HG03460 (cell line): ENCODE results near the gene DUXA.
"Not testable (repeated sequence)": the region's sequence is repeated elsewhere in the genome, so short reads cannot be mapped to it uniquely, and the experiment has no call there.

Experiments used
- ATAC-seq: cut with Tn5 transposase; IDR thresholded peaks from one replicate; pipeline ENCODE4 v1.9.1; 2021; ENCODE audit not compliant: unreplicated experiment

DUXA gene

DNA sequence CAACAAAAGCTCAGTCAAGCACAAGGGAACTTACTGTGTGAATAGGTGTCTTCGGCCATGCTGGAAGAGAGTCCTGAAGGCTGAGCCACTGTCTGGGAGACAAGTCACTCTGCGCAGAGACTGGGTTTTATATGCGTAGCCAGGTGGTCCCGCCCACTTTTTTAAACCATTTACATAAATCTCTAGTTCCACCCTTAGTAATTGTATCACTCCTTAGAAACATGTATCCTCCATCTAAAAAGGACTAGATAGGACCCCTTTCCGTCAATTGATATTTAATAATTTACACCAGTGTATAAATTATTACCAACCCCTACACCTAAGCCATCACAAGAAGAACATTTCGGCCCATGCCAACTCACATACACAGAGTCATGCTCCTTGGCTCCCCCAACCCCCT lies at the start of gene DUXA:
TSS of gene DUXA (minus strand) at position 101 of the 400 bp plus-strand sequence. CDS start at position 59, 42 bp downstream.
- no peak for ATAC-seq

DNA sequence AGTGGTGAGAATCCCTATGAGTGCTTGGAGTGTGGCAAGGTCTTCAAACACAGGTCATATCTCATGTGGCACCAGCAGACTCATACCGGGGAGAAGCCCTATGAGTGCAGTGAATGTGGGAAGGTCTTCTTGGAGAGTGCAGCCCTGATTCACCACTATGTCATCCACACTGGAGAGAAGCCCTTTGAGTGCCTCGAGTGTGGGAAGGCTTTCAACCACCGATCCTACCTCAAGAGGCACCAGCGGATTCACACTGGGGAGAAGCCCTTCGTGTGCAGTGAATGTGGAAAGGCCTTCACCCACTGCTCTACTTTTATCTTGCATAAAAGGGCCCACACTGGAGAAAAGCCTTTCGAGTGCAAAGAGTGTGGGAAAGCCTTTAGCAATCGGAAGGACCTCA lies 44.8 kb upstream of the DUXA start:
- no peak for ATAC-seq

- no peak for ATAC-seq
Observed at GRCh38 chr19:57210381-57210780, 43.1 kb upstream of the DUXA start.

DNA sequence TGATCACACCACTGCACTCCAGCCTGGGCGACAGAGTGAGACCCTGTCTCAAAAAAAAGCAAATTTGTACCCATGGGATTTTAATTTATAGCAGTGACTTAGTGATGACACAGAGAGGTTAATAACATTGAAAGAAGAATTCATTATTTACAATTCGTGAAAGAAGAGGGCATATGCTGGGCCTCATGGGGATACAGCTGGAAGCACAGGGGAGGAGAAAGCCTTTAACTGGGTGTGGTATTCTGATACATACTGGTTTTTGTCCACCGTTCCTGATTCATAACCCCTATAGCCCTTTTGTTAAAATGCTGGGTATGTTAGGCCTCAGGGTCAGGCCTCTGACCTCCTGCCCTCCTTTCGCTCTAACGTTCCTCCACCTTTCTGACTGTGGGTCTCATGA lies 34.9 kb upstream of the DUXA start:
- no peak for ATAC-seq

- ATAC-seq: not testable (repeated sequence)
Observed at GRCh38 chr19:57197874-57198273, 30.6 kb upstream of the DUXA start.

DNA sequence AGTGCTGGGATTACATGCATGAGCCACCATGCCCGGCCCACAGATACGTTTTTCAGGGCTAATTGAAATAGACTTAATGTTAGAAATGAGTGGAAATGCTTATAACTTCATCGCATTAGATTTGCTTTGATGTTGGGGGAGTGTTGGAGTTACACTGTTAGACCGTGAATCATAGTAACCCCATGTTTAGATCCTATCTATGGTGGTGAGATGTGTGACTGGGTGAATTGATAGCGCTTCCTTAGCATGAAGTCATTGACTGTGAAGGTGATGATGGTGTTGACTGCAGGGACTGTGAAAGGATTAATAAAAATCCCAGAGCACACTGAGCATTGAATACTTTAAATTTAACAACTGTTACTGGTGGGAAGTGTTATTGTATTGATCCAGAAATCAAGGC lies 25.7 kb upstream of the DUXA start:
- ATAC-seq: no peak

DNA sequence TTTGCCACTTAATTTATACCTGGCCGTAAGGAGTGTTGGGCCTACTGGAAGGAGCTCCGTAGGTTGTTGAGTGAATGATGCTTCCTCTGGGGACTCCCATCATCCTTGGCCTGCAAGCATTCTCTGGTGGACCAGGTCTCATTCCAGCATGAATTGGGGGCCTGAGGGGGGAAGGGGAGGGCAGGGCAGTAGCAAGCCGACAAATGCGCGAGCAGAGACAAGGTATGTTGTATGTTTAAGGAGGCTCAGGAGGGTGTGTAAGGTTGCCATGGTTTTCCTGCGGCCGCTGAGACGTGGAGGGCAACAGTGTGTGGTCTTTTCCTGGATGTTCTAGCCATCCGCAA lies 24.8 kb upstream of the DUXA start:
- no peak for ATAC-seq

GRCh38 chr19:57191141-57192076 lies 24.1 kb upstream of the DUXA start, which contains the start of gene ZNF264:
Gene ZNF264, plus strand, starts transcription at chr19:57191500. Its CDS starts 414 bp downstream, at chr19:57191914.
- ATAC-seq: peak; percentile 97

DNA sequence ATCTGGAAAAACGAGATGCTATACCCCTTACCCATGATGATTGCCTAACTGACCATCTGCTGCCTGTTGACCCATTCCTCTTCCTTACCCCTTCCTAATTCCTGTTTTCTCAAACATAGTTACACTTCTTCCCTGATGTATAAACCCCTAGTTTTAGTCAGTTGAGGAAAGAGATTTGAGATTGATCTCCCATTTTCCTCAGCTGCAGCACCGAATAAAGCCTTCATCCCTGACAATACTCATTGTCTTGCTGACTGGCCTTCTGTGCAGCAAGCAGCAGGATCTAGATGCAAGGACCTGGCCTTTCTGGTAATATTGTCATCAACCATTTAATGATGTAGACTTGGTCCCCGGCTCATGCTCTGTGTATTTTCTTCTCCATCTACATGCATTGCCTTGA lies 23.0 kb upstream of the DUXA start:
- no peak for ATAC-seq

GRCh38 chr19:57171551-57172081 lies 4.3 kb upstream of the DUXA start:
- ATAC-seq: no peak

- ATAC-seq: no peak
Observed at GRCh38 chr19:57165846-57166245, 1.4 kb downstream of the DUXA start.

- no peak for ATAC-seq
Observed at GRCh38 chr19:57161985-57162539, 5.2 kb downstream of the DUXA start.

GRCh38 chr19:57152921-57153320 lies 14.4 kb downstream of the DUXA start:
- ATAC-seq: no peak

DNA sequence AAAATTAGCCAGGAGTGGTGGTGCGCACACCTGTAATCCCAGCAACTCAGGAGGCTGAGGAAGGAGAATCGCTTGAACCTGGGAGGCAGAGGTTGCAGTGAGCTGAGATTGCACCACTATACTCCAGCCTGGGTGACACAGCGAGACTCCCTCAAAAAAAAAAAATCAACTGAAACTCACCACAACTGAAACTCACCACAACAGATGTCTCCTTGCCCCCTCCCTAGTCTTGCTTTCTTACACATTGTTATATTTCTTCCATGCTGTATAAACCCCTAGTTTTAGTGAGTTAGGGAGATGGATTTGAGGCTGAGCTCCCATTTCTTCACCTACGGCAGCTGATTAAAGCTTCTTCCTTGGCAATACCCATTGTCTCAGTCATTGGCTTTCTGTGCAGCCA lies 25.6 kb downstream of the DUXA start:
- ATAC-seq: no peak

DNA sequence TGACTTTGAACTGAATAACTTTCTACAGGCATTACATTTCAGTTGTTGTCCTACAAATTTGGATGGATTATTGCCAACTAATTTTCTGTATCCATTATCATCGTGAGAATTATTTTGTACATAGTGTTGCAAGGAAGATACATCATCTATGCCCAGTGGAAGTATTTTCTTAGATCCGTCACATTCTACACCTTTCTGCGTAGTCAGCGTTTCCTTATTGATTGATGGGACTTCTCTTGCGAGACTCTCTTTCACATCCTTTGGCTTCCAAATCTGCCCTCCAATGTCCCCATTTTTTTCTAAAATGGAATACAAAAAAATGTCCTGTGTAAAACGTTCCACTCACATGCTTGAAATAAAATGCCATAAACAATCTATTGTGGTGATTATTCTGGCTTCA lies 31.5 kb downstream of the DUXA start:
- ATAC-seq: no peak

DNA sequence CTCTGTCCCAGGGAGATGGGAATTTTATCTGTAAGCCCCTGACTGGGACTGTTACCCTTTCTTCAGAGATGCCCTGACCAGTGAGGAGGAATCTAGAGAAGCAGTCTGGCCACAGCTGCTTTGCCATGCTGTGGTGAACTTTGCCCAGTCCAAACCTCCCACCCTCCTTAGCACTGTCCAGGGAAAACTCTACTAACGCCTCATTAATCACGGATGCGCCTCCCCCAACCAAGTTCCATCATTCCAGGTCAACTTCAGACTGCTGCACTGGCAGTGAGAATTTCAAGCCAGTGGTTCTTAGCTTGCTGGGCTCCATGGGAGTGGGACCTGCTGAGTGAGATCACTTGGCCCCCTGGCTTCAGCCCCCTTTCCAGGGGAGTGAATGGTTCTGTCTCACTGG lies 39.9 kb downstream of the DUXA start:
- ATAC-seq: not testable (repeated sequence)

DNA sequence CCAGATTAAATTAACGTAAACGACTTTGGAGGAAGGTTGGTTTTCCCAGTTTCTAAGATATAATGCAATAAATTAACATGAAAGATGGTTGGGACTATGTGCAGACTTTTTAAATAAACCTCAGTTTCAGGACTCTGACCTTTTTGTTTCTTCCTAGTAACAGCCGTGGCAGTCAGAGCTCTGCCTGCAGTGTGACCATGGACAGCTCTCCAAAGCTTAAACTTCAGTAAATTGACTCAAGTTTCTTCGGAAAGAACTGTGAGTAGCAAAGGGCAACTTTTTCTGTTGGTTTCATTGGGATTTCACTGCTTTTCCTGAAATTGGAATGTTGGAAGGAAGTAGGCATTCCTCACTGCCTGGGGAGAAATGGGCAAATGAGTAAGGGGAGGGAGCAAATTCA lies 43.4 kb downstream of the DUXA start:
- ATAC-seq: no peak

DNA sequence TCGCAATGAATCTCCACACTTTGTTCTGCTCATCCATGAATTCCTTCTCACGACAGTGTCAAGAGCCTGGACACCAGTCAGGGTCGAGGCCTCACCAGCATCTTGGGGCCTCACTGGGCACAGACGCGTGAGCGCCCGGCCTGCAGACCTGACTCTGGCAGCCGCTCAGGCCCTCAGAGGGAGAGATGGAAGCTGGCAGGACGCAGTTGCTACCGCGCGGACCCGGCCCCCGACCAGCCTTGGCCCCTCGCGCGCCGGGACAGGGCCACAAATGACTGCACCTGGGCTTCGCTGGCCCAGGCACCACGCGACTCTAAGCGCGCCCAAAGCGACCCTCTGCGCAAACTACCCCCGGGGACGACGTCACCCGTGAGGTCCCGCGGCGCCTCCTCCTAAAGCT lies 48.4 kb downstream of the DUXA start:
- ATAC-seq: no peak

- not testable (repeated sequence) for ATAC-seq
Observed at GRCh38 chr19:57113501-57113900, 53.8 kb downstream of the DUXA start.

DNA sequence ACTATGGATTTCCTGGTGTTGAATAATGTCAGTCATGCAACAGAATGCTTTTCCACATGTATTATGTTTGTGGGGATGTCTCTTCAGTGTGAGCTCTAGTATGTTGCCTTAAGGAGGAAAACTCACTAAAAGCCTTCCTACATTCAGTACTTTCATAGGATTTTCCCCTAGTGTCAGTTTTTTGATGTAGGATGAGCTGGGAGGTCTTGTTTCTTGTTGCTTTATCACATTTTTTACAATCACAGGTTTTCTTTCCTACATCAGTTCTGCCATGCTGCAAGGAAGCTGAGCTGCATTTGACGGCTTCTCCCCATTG lies 56.0 kb downstream of the DUXA start:
- ATAC-seq: no peak

- no peak for ATAC-seq
Observed at GRCh38 chr19:57110592-57111328, 56.5 kb downstream of the DUXA start.
